ENCODE data around the gene TLE1.
"Not testable (repeated sequence)": the region's sequence is repeated elsewhere in the genome, so short reads cannot be mapped to it uniquely, and the experiment has no call there.

The TLE1 gene

DNA sequence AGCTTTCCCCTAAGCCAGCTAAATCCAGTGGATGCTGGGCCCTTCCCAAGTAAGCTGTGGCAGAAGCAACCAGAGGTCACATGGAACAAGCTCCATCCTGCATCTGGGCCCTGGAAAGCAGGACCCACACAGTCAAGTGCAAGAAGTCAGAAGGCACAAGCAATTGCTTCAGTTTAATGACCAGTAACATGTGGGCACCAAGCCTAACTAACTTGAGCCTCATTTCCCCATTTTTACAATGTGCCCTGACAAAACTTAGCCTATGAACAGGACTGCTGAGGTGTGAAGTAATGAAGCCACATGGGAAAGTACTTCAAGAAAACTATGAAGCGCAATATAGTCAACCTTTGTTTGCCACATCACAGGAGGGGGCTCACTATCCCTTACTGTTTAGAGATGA is 90.5 kb downstream of the TLE1 start:
- no peak for DNase-seq

DNA sequence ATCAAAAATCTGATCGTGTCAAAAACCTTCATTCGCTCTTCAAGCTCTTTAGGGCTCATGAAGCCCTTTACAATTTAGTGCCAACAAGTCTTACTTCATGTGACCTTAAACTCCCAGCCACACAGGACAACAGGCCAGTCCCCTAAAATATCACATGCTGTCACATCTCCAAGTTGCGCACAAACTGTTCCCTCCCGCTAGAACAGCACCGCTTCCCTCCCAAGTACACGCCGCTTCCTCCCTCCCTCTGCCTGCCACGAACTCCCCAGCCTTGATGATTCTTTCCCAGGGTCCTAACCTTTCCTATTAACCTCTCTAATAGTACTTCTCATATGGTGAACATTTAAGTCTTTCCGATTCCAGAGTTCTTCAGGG is 91.2 kb downstream of the TLE1 start:
- no peak for DNase-seq

DNA sequence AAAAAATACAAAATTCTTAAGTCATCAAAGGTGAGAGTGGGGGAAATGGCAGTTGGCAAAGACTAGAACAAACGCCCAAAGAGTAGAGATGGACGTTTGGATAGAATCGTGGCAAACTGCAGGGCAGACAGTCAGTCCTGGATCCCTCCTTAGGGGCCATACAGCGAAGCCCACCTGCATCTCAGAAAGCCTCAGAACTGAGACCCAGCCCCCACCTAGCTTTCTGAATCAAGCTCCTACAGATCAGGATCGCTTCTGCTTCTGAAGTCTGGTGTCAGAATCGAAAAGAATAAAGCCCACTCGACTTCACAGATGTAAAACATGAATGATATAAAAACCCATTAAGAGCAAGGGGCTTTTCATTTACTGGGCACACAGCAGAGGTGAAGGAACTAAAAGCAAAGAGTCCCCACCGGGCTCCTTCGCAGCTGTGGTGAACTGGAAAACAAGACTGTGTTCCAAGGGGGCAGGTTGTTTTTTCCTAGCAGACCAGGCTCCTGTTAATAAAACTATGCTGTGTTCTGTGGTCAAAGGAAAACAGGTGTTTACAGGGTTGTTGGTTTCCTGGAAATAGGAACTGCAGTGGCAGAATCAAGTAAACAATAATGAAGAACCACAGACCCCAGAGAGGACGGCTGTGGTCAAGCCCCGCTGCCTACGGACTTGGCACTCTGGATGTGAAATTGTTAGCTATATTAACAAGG is 91.8 kb downstream of the TLE1 start:
- no peak for DNase-seq

DNA sequence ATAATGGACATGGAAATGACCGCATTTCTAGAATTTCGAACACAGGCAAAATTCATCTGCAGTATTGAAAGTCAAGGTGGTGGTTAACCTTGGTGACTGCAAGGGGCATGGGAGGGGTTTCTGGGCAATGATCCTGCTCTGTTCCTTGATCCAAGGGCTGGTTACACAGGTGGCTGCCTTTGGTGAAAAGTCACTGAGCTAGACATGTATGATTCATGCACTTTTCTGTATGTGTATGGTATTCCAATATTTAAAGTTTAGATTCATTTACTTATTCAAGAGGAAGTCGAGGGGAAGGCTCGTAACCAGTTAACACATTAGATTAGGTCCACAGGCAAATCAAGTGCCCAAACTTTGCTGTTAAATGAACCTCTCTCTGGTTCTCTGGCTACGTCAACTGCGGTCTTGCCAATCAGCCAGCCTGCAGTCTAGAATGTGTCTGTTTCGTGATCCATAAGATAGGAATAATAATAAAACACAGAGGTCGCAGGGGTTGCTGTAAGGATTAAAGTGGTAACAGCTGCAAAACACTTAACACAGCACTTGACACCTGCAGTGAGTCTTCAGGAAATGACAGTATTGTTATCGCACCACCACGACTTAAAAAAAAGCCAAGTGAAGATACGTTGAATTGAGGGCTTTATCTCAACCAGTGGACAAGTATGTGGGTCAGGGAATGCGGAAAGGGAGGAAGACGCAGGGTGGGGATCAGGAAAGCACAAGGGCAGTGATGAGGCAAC is 92.5 kb downstream of the TLE1 start:
- DNase-seq, result no peak

- DNase-seq, result peak; percentile 49
Observed at GRCh38 chr9:81595887-81596543, 93.3 kb downstream of the TLE1 start.

DNA sequence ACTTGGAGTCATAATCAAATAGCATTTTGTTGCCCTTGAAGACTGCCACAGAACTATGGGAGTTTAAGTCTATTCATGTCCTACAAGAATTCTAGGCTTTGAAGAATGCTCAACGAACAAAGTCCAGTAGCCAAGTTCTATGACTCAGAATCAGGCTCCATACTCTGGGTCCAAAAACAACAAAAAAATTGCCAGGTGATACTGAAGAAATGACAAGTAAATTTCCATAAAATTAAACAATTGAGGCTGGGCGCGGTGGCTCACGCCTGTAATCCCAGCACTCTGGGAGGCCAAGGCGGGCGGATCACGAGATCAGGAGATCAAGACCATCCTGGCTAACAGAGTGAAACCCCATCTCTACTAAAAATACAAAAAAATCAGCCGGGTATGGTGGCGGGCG is 94.1 kb downstream of the TLE1 start:
- not testable (repeated sequence) for DNase-seq

- DNase-seq, result no peak
Observed at GRCh38 chr9:81594415-81594814, 94.9 kb downstream of the TLE1 start.

- no peak for DNase-seq
Observed at GRCh38 chr9:81592887-81593266, 96.5 kb downstream of the TLE1 start.

GRCh38 chr9:81591791-81592190 is 97.6 kb downstream of the TLE1 start:
- DNase-seq, result no peak

DNA sequence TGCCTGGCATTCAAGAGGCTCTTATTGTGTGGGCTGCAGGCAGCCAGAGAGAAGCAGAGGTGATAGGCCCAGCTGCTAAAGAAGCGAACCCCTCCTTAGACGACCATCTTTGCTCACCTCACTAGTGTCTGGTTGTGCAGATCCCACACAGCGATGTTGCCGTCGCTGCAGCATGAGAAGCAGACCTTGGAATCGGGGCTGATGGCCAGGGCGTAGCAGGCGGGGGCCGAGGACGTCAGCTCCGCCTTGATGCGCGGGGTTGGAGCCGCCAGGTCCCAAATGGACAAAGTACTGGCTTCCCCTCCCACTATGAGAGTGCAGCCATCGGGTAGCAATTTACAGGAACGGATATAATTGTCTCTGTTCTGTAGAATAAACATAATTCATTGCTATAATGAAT is 98.7 kb downstream of the TLE1 start:
- no peak for DNase-seq

GRCh38 chr9:81589819-81590218 is 99.5 kb downstream of the TLE1 start:
- no peak for DNase-seq

DNA sequence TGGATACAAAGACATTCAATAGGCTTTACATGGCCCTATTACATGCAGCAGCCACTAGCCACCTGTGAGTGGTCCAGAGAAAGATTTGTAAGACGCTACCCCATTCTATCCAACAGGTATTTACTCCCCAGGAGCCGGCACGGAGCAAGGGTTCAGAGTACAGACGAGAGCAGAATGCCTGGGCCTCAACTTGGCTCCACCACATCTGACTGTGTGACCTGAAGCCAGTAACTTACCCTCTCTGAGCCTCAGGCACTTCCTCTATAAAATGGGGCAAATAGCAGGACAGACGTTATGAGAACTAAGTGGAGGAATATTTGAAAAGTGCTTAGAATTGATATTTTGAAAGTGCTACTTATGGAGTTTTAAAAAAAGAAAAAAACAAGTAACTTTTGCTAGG is 100.0 kb downstream of the TLE1 start:
- DNase-seq, result no peak

- DNase-seq, result no peak
Observed at GRCh38 chr9:81588148-81588871, 101.0 kb downstream of the TLE1 start.

- no peak for DNase-seq
Observed at GRCh38 chr9:81586786-81587185, 102.6 kb downstream of the TLE1 start.

- no peak for DNase-seq
Observed at GRCh38 chr9:81585191-81585763, 104.1 kb downstream of the TLE1 start.

GRCh38 chr9:81584099-81584498 is 105.2 kb downstream of the TLE1 start:
- no peak for DNase-seq

DNA sequence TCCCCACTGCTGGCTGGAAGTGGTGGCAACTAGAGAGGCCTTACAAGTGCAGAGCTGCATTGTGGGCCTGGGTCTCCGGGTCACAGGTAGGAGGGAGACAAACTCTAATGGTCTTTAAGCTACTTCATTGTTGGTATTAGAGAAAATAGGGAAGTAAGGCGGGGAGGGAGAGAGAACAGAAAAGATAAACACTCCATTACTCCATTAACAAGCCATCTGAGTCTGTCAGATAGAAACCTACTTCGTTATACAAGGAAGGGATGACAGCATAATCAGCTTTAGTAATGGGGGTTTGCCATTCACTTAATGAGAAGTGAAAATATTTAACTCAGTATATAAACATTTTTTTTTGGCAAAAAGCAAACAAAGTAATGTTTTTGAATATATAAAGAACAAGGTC is 107.4 kb downstream of the TLE1 start:
- no peak for DNase-seq

GRCh38 chr9:81579381-81579780 is 110.0 kb downstream of the TLE1 start:
- no peak for DNase-seq

DNA sequence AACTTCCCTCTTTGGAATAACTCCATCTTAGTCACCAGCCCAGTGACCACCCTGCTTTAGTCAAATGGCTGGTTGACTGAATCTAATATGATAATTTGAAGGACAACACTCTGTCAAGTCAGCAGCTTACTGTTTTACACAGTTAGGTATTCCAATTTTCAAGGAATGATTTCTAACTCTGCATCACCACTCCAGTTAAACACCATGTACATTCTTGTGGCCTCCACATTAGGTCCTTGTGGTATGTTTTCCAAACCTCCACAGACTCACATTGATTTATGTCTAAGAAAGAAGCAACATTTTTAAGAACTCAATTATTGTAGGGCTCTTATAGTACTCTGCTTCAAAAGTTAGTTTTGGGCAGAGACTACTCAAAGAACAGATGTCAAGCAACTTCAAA is 110.7 kb downstream of the TLE1 start:
- DNase-seq, result no peak

- no peak for DNase-seq
Observed at GRCh38 chr9:81575956-81576355, 113.4 kb downstream of the TLE1 start.

- no peak for DNase-seq
Observed at GRCh38 chr9:81574405-81574804, 114.9 kb downstream of the TLE1 start.

DNA sequence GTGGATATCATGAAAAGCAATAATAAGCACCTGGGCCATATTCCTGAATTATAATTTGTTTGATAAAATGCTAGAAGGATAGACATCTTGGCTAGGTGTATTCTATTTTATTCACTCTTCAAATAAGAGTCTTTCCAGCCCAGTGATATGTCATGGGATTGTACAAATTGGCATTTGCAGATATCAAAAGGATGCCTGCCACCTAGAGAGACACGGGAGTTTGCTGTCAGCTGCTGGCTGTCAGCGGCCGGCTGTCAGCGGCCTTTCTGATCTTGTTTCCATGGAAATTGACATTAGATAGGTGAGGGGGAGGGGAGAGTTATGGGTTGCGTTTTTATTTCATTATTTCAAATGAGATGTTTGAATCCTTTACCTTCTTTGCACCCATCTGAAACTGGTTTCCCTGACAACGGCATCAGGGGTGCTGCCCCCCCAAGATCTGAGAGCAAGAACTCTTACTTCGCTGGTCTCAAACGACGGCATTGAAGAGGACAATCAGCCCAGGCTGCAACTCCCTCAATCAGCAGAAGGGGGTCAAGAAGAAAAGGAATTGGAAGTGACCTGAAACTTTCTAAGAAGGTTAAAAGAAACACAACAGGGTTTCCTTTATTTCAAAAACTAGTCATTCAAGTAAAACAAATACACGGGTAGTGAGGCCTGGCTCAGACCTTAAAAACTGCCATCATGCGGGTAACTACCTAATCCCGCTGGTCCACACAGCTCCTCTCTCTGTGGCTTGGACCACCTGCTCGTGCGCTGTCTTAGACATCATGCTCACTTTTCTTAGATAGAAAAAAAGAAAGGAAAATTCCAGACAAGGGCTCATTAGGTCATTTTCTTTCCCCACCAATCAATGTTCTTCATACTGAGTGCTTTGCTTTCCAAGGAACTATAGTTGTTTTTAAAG is 115.7 kb downstream of the TLE1 start:
- no peak for DNase-seq

All from NCI-H1694 treated with DMSO at 0.1 percent for 48 hours (cell line).